Parathyroid adenoma (tissue), 2 donors: ENCODE measurements around the gene PCDH9.

ENCODE experiments used
- H2AFZ ChIP-seq: fragments of 300-600 bp; sonication (generic); one replicate; pipeline ENCODE4 v1.7.0; 2017; ENCODE audit warnings: antibody characterized with exemption, mild to moderate bottlenecking
- H3K27ac ChIP-seq: fragments of 300-600 bp; sonication (generic); one replicate; pipeline ENCODE4 v1.7.0; 2017
- H3K27me3 ChIP-seq: fragments of 300-600 bp; sonication (generic); one replicate; pipeline ENCODE4 v1.7.0; 2017; ENCODE audit warnings: low read length; ENCODE audit not compliant: control insufficient read depth, insufficient read depth
- H3K36me3 ChIP-seq: fragments of 300-600 bp; sonication (generic); one replicate; pipeline ENCODE4 v1.7.0; 2017; ENCODE audit warnings: low read length; ENCODE audit not compliant: control insufficient read depth, insufficient read depth
- H3K4me1 ChIP-seq: fragments of 300-600 bp; sonication (generic); one replicate; pipeline ENCODE4 v1.7.0; 2017; ENCODE audit warnings: control low read depth
- H3K4me2 ChIP-seq: fragments of 300-600 bp; sonication (generic); one replicate; pipeline ENCODE4 v1.7.0; 2017; ENCODE audit warnings: low read length
- H3K4me3 ChIP-seq: fragments of 300-600 bp; sonication (generic); one replicate; pipeline ENCODE4 v1.7.0; 2017; ENCODE audit warnings: low read depth, low read length
- H3K79me2 ChIP-seq: fragments of 300-600 bp; sonication (generic); one replicate; pipeline ENCODE4 v1.7.0; 2017; ENCODE audit warnings: control low read depth
- H3K9ac ChIP-seq: fragments of 300-600 bp; sonication (generic); one replicate; pipeline ENCODE4 v1.7.0; 2017; ENCODE audit warnings: mild to moderate bottlenecking
- H3K9me3 ChIP-seq: fragments of 300-600 bp; sonication (generic); one replicate; pipeline ENCODE4 v1.7.0; 2017; ENCODE audit warnings: low read length; ENCODE audit not compliant: control insufficient read depth
- CTCF ChIP-seq: fragments of 300-600 bp; sonication (generic); IDR thresholded peaks from one replicate; pipeline ENCODE4 v1.7.0; 2017; ENCODE audit warnings: antibody characterized with exemption, mild to moderate bottlenecking
- donor health status: primary hyperparathyroidism.

The PCDH9 gene

GRCh38 chr13:66844933-66845332 is 385.2 kb downstream of the PCDH9 start:
- Histone ChIP-seq H3K4me2 (no peak overlapping the region), H3K79me2 (no peaks in the 10 kb centered on the region), H3K4me3 (no peak overlapping the region), H3K9me3 (no peaks in the 10 kb centered on the region), H3K27ac (no peak overlapping the region), H3K9ac (no peak overlapping the region), H3K36me3 (no peaks in the 10 kb centered on the region), H3K27me3 (no peaks in the 10 kb centered on the region), H3K4me1 (no peaks in the 10 kb centered on the region), H2AFZ (no peak overlapping the region)
- TF ChIP-seq CTCF = no peak

DNA sequence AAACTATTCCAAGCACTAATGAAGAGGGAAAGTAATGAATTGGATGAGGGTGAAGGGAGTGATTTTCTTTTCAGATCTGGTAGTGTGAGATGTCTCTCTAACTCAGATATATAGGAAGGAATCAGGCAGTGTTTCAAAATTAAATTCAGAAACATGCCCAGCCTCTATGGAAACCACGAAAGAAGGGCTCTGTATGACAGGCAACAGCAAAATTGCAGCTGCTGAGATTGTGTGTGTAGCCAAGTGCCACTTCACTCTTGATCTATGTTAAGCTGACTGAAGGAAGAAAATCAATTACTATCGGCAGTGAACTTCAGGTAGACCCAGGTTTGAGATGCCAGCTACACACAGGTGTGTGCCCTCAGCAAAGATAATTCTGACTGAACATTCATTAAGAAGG is 387.4 kb downstream of the PCDH9 start:
- no peak overlapping the region for H3K9ac ChIP-seq
- no peak overlapping the region for H3K4me3 ChIP-seq
- H3K27me3 ChIP-seq = no peaks in the 10 kb centered on the region
- H3K79me2 ChIP-seq = no peaks in the 10 kb centered on the region
- no peak overlapping the region for H3K27ac ChIP-seq
- no peak for TF ChIP-seq CTCF
- H3K9me3 ChIP-seq = no peaks in the 10 kb centered on the region
- no peak overlapping the region for H3K4me2 ChIP-seq
- no peaks in the 10 kb centered on the region for H3K36me3 ChIP-seq
- H2AFZ ChIP-seq = no peak overlapping the region
- H3K4me1 ChIP-seq = no peaks in the 10 kb centered on the region

DNA sequence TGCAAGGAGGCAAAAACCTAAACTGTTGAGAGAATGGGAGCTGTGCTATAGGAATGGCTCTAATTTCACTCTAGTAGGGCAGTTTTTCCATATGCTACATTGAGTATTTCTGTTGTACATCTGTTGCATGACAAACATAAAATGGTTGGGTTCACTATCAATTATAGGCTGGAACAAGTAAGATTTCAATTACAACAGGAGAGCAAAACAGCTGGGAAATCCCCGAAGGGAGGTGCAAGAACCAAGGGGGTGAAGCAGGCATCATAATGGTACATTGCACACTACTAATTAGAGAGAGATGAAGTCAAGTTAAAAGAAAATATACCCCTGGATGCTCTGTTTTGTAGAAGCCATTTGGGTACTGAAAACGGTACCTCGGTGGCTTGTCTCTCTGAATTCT is 389.5 kb downstream of the PCDH9 start:
- no peak overlapping the region for H3K27ac ChIP-seq
- no peak overlapping the region for H3K9ac ChIP-seq
- no peak for TF ChIP-seq CTCF
- no peaks in the 10 kb centered on the region for H3K36me3 ChIP-seq
- H3K79me2 ChIP-seq = no peaks in the 10 kb centered on the region
- H2AFZ ChIP-seq = no peak overlapping the region
- no peak overlapping the region for H3K4me3 ChIP-seq
- no peaks in the 10 kb centered on the region for H3K9me3 ChIP-seq
- no peak overlapping the region for H3K4me2 ChIP-seq
- H3K27me3 ChIP-seq = no peaks in the 10 kb centered on the region
- no peaks in the 10 kb centered on the region for H3K4me1 ChIP-seq

DNA sequence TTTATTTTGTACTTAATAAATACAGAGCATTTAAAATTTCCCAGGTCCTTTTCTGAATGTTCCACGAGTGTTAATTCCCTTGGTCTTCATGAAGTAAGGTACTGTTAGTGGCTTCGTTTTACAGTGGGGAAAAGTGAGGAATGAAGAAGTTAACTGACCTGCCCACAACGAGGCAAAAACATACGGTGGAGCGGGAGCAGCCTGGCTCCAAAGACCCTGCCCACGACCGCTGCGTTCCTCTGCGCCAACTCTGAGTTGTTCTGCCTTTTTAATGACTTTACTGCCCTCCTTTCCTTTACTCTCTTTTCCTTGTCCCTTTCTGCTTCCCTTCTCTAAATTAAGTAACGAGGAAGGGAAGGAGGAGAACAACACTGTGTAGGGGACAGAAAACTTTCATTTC is 392.9 kb downstream of the PCDH9 start:
- no peak overlapping the region for H3K9ac ChIP-seq
- no peak overlapping the region for H2AFZ ChIP-seq
- no peaks in the 10 kb centered on the region for H3K36me3 ChIP-seq
- no peaks in the 10 kb centered on the region for H3K4me1 ChIP-seq
- no peak for TF ChIP-seq CTCF
- no peak overlapping the region for H3K27ac ChIP-seq
- no peaks in the 10 kb centered on the region for H3K27me3 ChIP-seq
- H3K4me3 ChIP-seq = no peak overlapping the region
- H3K9me3 ChIP-seq = no peaks in the 10 kb centered on the region
- H3K4me2 ChIP-seq = no peak overlapping the region
- H3K79me2 ChIP-seq = no peaks in the 10 kb centered on the region

GRCh38 chr13:66835040-66835628 is 395.0 kb downstream of the PCDH9 start:
- Histone ChIP-seq H3K9me3 (no peaks in the 10 kb centered on the region), H3K4me3 (no peak overlapping the region), H3K9ac (no peak overlapping the region), H3K4me2 (no peak overlapping the region), H2AFZ (no peak overlapping the region), H3K27ac (no peak overlapping the region), H3K27me3 (no peaks in the 10 kb centered on the region), H3K4me1 (no peaks in the 10 kb centered on the region), H3K36me3 (no peaks in the 10 kb centered on the region), H3K79me2 (no peaks in the 10 kb centered on the region)
- no peak for TF ChIP-seq CTCF
